GM23248 (cell line): Measurements from ENCODE around the gene TENM3.

Experiments
- EZH2 ChIP-seq: fragments of 200-600 bp; sonication (generic); IDR thresholded peaks from 2 replicates; pipeline ENCODE4 v1.6.1; 2018; ENCODE audit warnings: antibody characterized with exemption, mild to moderate bottlenecking; ENCODE audit not compliant: insufficient read depth, poor library complexity, severe bottlenecking
- EZH2phosphoT487 ChIP-seq: fragments of 200-600 bp; sonication (generic); IDR thresholded peaks from 2 replicates; pipeline ENCODE4 v1.6.1; 2018; ENCODE audit warnings: antibody characterized with exemption, moderate library complexity, mild to moderate bottlenecking, low read depth; ENCODE audit not compliant: insufficient read depth

- TF ChIP-seq EZH2phosphoT487 (no peak), EZH2 (no peak)
Observed at GRCh38 chr4:182843808-182844325, 600.7 kb downstream of the TENM3 start.
